ENCODE data around the gene HBP1. TPM values are rescaled to one million over a fixed set of nuclear protein-coding genes. Genes with fewer than 3 reads are reported as not detected.

Gene HBP1
- total RNA-seq, 2 experiments from 2014 or later: 9.3 to 18.1 TPM

DNA sequence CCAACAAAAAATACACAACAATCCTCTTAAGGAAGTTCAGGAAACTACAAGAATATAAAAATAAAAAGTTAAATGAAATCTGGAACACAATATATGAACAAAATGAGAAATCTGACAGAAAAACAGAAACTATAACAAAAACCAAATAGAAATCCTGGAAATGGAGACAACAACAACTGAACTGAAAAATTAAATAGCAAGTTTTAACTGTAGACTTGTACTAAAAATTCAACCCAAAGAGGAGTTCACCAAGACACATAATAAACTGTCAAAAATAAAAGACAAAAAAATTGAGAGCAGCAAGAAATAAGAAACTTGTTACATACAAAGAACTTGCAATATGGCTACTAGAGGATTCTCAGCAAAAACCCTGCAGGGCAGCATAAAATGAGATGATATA lies 45.1 kb downstream of the HBP1 start:
- Histone ChIP-seq H3K9me2 (ENCODE audit: insufficient read depth, low read length) (no peaks in the 10 kb centered on the region), H3K79me2 (ENCODE audit: insufficient read depth, low read depth, low read length) (no peaks in the 10 kb centered on the region), H3K36me3 (ENCODE audit: insufficient read depth, low read length) (peaks cover 7% of the 10 kb centered on the region; the same call in 1 of the 2 replicates), H3K4me3 (ENCODE audit: low read depth, low read length, poor library complexity, severe bottlenecking) (no peak overlapping the region), H3K9me3 (ENCODE audit: low read length) (peaks cover 9% of the 10 kb centered on the region; the same call in 1 of the 2 replicates), H3K4me2 (ENCODE audit: low read length) (no peak overlapping the region), H3K4me1 (ENCODE audit: insufficient read depth, low read length, poor library complexity, severe bottlenecking) (no peaks in the 10 kb centered on the region), H2AFZ (ENCODE audit: low read length) (no peak overlapping the region), H3K27ac (ENCODE audit: low read depth, low read length, poor library complexity, severe bottlenecking) (no peak overlapping the region), H4K20me1 (ENCODE audit: insufficient read depth, low read length) (no peaks in the 10 kb centered on the region)
- TF ChIP-seq EZH2phosphoT487 (IDR thresholded peaks at IDR 0.05; ENCODE audit: borderline replicate concordance, low read depth, low read length): no peak
- TF ChIP-seq, protein P1, sequence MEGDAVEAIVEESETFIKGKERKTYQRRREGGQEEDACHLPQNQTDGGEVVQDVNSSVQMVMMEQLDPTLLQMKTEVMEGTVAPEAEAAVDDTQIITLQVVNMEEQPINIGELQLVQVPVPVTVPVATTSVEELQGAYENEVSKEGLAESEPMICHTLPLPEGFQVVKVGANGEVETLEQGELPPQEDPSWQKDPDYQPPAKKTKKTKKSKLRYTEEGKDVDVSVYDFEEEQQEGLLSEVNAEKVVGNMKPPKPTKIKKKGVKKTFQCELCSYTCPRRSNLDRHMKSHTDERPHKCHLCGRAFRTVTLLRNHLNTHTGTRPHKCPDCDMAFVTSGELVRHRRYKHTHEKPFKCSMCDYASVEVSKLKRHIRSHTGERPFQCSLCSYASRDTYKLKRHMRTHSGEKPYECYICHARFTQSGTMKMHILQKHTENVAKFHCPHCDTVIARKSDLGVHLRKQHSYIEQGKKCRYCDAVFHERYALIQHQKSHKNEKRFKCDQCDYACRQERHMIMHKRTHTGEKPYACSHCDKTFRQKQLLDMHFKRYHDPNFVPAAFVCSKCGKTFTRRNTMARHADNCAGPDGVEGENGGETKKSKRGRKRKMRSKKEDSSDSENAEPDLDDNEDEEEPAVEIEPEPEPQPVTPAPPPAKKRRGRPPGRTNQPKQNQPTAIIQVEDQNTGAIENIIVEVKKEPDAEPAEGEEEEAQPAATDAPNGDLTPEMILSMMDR (conservative IDR thresholded peaks at IDR 0.05; ENCODE audit: low read length): no peak
- BruUV-seq (replicated peaks): no TSS peak
- CTCF ChIA-PET (ENCODE audit: unreplicated experiment): no interaction called here
- intact Hi-C loops (cut with micrococcal nuclease; ENCODE audit: unreplicated experiment): no loop called here
- POLR2A ChIA-PET: interaction anchor here (0.7 to 1.9 kb wide), 3 partner anchors 13 to 439 kb away, joined by 3 to 5 read pairs (median 3); no protein-coding TSS in a partner anchor
- DNase-seq (ENCODE audit: low spot score): no peak

DNA sequence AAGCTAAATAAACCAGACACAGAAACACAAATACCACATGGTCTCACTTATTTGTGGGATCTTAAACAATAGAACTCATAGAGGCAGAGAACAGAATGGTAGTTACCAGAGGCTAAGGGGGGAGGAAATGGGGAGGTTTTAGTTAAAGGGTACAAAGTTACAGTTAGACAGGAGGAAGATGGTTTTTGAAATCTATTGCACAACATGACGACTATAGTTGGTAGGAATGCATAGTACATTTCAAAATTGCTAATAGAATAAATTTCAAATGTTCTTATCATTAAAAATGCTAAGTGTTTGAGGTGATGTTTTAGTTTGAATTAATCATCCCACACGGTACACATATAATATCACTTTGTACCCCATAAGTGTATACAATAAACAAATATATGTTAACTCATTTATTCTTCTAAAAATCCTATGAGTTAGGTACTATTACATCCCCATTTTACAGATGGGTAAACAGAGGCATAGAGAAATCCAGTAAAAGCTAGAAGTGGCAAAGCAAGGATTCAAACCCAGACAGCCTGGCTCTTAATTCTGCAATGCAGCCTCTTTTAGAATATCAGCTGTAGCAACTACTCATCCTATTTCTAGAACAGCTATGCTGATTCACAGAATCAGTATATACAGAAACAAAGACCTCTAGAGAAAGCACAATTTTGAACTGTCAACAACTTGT lies 50.9 kb downstream of the HBP1 start:
- intact Hi-C loops (cut with micrococcal nuclease; ENCODE audit: unreplicated experiment): no loop called here
- POLR2A ChIA-PET: interaction anchor here (0.8 to 0.9 kb wide), 2 partner anchors 8 to 17 kb away, joined by 3 read pairs; no protein-coding TSS in a partner anchor

More for the DNA sequence above, 50.9 kb downstream of the HBP1 start:
- H3K36me3 ChIP-seq (ENCODE audit: insufficient read depth, low read length): no peaks in the 10 kb centered on the region
- H3K27ac ChIP-seq (ENCODE audit: low read depth, low read length, poor library complexity, severe bottlenecking): no peak overlapping the region
- no peak for DNase-seq (ENCODE audit: low spot score)
- BruUV-seq (replicated peaks): no TSS peak
- no peaks in the 10 kb centered on the region for H3K79me2 ChIP-seq (ENCODE audit: insufficient read depth, low read depth, low read length)
- no peaks in the 10 kb centered on the region for H4K20me1 ChIP-seq (ENCODE audit: insufficient read depth, low read length)
- H3K4me1 ChIP-seq (ENCODE audit: insufficient read depth, low read length, poor library complexity, severe bottlenecking): no peaks in the 10 kb centered on the region
- no peak overlapping the region for H3K4me2 ChIP-seq (ENCODE audit: low read length)
- H3K9me3 ChIP-seq (ENCODE audit: low read length): 0 out of 2 replicates have a peak, but pooled peaks cover under 1% of the 10 kb centered on the region
- H3K9me2 ChIP-seq (ENCODE audit: insufficient read depth, low read length): no peaks in the 10 kb centered on the region
- TF ChIP-seq, protein P1 (conservative IDR thresholded peaks at IDR 0.05; ENCODE audit: low read length): no peak
- no peak for TF ChIP-seq EZH2phosphoT487 (IDR thresholded peaks at IDR 0.05; ENCODE audit: borderline replicate concordance, low read depth, low read length)
- H3K4me3 ChIP-seq (ENCODE audit: low read depth, low read length, poor library complexity, severe bottlenecking): no peak overlapping the region
- H2AFZ ChIP-seq (ENCODE audit: low read length): no peak overlapping the region
- CTCF ChIA-PET (ENCODE audit: unreplicated experiment): interaction anchor here (1.1 kb wide), 1 partner anchor 11 kb away, joined by 4 read pairs; no protein-coding TSS in a partner anchor

Data from OCI-LY7 (cell line).